GM18951 (cell line): ENCODE measurements around the gene TMCC3.

ENCODE experiments used
- POLR2A ChIP-seq: IDR thresholded peaks from 4 replicates; pipeline ENCODE4 v1.6.1; 2011; ENCODE audit warnings: mild to moderate bottlenecking; ENCODE audit not compliant: insufficient read length, insufficient read depth; ENCODE audit errors: extremely low read depth
- in situ Hi-C: fragments of 300-500 bp; cut with MboI; formaldehyde crosslinking; loops from one replicate; pipeline ENCODE4 v1.12.0; 2022; ENCODE audit warnings: low sequenced_read_pairs, mixed read lengths, inconsistent platforms; ENCODE audit not compliant: unreplicated experiment

TMCC3 gene

GRCh38 chr12:94660436-94660835 is 10.1 kb upstream of the TMCC3 start:
- in situ Hi-C loops = no loop called here
- no peak for TF ChIP-seq POLR2A

GRCh38 chr12:94659346-94659930 is 9.1 kb upstream of the TMCC3 start:
- in situ Hi-C loops = no loop called here
- no peak for TF ChIP-seq POLR2A

DNA sequence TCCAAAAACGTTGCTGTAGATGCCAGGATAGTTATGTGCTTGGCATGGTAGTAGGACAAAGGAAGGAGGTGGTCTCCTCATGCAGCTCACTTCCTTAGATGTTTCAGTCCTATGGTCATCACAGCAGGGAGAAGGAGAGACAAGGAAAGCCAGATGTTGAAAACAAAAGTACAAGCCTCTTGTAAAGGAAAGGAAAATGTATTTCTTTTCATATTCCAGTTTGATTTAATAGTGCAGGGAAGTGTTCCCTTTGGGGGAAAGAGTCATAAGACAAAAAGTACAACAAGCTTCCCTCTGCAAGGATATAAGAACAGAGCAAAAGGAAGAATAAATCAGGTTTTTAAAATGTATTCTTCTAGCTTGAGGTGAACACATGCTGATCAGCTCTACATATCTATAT is 8.6 kb upstream of the TMCC3 start:
- no peak for TF ChIP-seq POLR2A
- in situ Hi-C loops = no loop called here

- TF ChIP-seq POLR2A = no peak
- in situ Hi-C loops = no loop called here
These were observed 6.2 kb upstream of the TMCC3 start for GRCh38 chr12:94656556-94656955.

- in situ Hi-C loops = no loop called here
- TF ChIP-seq POLR2A = no peak
These were observed 811 bp downstream of the TMCC3 start for GRCh38 chr12:94649349-94650142.

DNA sequence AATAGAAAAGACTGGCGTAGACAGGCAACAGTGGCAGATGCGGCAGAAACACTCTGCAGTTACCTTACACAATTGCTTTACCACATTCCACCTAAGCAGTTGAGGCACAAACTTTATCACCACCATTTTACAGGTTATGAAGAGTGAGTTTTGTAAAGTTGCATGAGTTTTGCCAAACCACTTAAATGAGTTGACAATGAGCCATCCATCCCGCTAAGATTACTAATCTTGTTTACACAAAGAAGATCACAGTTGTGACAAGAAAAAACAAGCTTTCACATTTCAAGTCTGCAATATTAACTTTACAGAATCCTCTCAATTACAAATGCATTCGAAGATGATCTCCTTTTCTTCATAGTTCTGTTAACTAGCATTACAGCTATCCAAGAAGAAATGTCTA is 1.8 kb downstream of the TMCC3 start:
- no peak for TF ChIP-seq POLR2A
- in situ Hi-C loops = no loop called here

- no peak for TF ChIP-seq POLR2A
- in situ Hi-C loops = no loop called here
These were observed 6.0 kb downstream of the TMCC3 start for GRCh38 chr12:94644141-94644979.

DNA sequence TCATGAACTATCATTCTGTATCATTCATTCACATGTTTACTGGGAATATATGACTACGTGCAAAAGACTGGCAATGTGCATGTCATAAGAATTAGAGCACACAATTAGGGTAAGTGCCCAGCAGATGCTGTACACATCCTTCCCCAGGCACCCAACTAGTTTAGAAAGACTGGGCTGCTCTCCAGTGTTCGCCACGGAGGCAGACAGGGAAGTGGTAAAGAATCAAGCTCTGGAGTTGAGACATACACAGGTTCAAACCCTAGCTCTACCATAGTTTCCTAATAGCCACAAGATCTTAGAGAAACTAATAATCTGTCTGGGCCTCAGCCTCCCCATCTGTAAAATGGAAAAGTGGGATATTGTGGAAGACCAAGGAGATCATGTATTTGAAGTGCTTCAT is 6.8 kb downstream of the TMCC3 start:
- in situ Hi-C loops = no loop called here
- TF ChIP-seq POLR2A = no peak

DNA sequence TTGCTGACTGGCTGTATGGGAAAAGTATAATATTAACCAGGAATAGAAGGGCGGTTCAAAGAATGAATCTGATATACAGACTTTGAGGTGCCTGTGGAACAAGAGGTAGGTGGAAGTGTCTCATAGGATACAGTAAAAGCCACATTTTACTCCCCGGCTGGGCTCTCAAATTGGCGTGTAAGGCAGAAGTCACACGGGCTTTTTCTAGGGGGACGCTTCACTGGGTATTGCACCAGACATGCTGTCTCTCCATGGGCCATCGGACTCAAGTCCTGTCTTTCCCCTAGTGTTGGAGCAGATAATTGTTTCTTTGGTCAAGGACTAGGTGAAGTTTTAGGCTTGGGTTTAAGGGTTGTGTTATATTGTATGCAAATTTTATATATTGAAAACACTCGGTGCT is 9.1 kb downstream of the TMCC3 start:
- in situ Hi-C loops = no loop called here
- no peak for TF ChIP-seq POLR2A

GRCh38 chr12:94640134-94640928 is 10.0 kb downstream of the TMCC3 start:
- TF ChIP-seq POLR2A = no peak
- in situ Hi-C loops = no loop called here

DNA sequence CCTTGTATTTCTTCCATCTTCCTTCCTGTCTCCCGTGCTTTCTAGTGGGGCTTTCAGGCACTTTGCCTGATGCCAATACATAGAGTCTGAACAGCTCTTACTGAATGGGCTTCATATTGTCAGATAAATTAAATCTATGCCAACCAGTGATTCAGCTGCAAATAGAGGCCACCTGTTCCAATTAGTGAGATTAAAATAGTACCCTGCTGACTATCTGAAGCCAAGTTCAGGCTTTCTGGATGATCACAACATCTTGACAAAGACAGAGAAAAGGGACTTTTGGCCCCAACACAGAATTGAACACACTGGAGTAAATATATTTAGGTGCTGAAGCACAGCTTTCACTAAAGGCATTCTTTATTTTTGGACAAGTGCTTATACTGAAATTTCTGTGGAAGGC is 11.8 kb downstream of the TMCC3 start:
- TF ChIP-seq POLR2A = no peak
- in situ Hi-C loops = no loop called here

DNA sequence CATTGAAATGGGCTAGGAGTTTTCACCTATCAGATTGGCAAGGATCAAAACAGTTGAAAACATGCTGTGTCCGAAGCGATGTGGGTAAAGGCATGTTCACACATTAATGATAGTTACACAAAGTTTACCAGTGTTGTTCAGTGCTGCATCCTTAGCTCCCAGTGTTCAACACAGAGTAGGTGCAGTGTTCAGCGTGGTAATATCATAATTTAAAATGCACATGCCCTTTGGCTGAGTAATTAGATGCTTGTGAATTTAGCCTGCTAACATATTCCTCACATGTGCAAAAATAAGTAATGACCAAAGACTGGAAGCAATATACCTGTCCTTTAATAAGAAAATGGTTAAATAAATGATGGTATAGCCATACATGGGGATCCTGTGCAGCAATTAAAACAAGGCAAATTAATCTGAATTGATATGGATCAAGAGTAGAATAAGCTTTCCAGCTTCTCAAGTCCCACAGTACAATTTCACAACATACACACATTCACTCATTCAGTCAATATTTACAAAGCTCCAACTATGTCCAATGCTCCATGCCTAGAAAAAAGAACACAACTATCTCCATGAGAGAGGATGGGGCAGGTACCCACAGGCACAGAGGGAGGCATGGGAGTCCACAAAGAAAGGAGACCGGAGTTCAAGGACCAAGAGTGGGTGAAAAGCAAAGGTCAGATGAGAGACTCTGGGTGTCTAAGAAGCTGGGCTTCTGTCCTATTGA is 12.8 kb downstream of the TMCC3 start:
- in situ Hi-C loops = no loop called here
- TF ChIP-seq POLR2A = no peak
